ENCODE results near the gene PTPRM. TPM values are rescaled to one million over a fixed set of nuclear protein-coding genes. Genes with fewer than 3 reads are reported as not detected.

PTPRM gene
- polyA plus RNA-seq, 1 experiment = 81.1 TPM

DNA sequence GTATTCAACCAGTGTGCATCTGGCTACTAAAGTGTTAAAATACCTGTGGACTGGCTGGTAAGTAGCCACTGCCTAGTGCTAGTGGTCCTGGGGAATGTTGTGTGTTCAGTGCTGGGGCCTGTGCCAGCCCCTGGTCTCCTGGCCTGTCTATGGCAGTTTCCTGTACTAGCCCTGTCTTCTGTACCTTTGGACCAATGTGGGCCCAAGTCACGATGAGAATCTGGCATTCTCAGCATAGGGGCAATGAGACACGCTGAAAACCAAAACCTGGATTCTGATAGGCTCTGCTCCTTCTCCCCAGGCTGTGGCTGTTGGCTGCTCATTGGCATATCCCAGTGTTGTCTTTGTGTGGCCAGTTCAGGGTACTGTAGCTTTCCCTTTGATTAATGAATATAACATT lies 170.4 kb downstream of the PTPRM start:
- no peak overlapping the region for H3K27ac ChIP-seq (ENCODE audit: low read depth, low read length)
- no peaks in the 10 kb centered on the region for H3K9me3 ChIP-seq (ENCODE audit: control insufficient read depth, insufficient read depth, low read length)
- TF ChIP-seq, protein P1, sequence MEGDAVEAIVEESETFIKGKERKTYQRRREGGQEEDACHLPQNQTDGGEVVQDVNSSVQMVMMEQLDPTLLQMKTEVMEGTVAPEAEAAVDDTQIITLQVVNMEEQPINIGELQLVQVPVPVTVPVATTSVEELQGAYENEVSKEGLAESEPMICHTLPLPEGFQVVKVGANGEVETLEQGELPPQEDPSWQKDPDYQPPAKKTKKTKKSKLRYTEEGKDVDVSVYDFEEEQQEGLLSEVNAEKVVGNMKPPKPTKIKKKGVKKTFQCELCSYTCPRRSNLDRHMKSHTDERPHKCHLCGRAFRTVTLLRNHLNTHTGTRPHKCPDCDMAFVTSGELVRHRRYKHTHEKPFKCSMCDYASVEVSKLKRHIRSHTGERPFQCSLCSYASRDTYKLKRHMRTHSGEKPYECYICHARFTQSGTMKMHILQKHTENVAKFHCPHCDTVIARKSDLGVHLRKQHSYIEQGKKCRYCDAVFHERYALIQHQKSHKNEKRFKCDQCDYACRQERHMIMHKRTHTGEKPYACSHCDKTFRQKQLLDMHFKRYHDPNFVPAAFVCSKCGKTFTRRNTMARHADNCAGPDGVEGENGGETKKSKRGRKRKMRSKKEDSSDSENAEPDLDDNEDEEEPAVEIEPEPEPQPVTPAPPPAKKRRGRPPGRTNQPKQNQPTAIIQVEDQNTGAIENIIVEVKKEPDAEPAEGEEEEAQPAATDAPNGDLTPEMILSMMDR (IDR thresholded peaks at IDR 0.05; ENCODE audit: low read depth, low read length) = no peak
- CTCF ChIA-PET = no interaction called here
- DNase-seq (ENCODE audit: low read depth, low spot score) = no peak
- POLR2A ChIA-PET = no interaction called here
- no peaks in the 10 kb centered on the region for H3K27me3 ChIP-seq (ENCODE audit: control insufficient read depth, insufficient read depth, low read length)
- no peak overlapping the region for H3K4me3 ChIP-seq (ENCODE audit: low read depth, low read length)

DNA sequence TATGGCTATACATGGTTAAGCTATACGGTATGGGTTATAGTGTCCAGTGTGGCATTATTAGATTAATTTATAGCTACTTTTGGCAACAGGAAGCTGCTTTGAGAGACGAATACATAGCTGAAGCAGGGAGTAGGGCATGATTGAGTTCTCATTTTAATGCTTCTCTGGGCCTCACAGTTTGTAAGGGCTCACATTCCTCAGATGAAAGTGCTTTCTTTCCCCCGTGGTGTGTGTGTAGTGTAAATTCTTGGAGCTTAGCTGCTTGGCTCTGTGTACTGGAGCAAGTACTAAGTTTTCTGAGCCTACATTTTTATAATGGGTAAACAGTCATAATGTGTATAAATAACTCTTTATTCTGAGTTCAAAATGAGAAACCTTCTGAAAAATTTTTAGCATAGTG lies 173.7 kb downstream of the PTPRM start:
- TF ChIP-seq, protein P1 (IDR thresholded peaks at IDR 0.05; ENCODE audit: low read depth, low read length) = no peak
- POLR2A ChIA-PET = no interaction called here
- DNase-seq (ENCODE audit: low read depth, low spot score) = no peak
- H3K27ac ChIP-seq (ENCODE audit: low read depth, low read length) = no peak overlapping the region
- CTCF ChIA-PET = interaction anchor here (0.8 kb wide), 1 partner anchor 740 kb away, joined by 3 read pairs; no protein-coding TSS in a partner anchor
- no peaks in the 10 kb centered on the region for H3K9me3 ChIP-seq (ENCODE audit: control insufficient read depth, insufficient read depth, low read length)
- no peak overlapping the region for H3K4me3 ChIP-seq (ENCODE audit: low read depth, low read length)
- no peaks in the 10 kb centered on the region for H3K27me3 ChIP-seq (ENCODE audit: control insufficient read depth, insufficient read depth, low read length)

DNA sequence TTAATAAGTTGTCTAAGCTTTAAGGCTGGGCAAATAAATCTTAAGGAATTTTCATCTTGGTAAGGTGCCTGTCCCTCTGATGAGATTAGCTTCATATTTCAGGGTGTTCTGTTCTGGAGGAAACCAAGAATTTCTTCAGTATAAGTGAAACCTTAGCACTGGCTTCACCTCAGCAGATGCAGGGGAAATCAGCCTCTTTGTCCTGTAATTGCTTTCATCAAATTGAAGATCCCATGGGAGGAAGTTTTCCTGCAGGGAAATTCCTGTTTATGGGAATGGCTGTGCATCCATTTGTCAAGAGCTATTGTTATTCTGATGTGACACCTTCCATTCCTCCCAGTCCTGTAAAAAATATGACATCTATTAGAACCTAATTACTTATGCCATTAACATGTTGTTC lies 174.5 kb downstream of the PTPRM start:
- TF ChIP-seq, protein P1 (IDR thresholded peaks at IDR 0.05; ENCODE audit: low read depth, low read length) = no peak
- DNase-seq (ENCODE audit: low read depth, low spot score) = no peak
- Histone ChIP-seq H3K27ac (ENCODE audit: low read depth, low read length) (no peak overlapping the region), H3K4me3 (ENCODE audit: low read depth, low read length) (no peak overlapping the region), H3K9me3 (ENCODE audit: control insufficient read depth, insufficient read depth, low read length) (no peaks in the 10 kb centered on the region), H3K27me3 (ENCODE audit: control insufficient read depth, insufficient read depth, low read length) (no peaks in the 10 kb centered on the region)
- ChIA-PET CTCF (interaction anchor here (0.6 to 1.3 kb wide), 2 partner anchors 48 to 161 kb away, joined by 3 to 7 read pairs; no protein-coding TSS in a partner anchor), POLR2A (no interaction called here)

DNA sequence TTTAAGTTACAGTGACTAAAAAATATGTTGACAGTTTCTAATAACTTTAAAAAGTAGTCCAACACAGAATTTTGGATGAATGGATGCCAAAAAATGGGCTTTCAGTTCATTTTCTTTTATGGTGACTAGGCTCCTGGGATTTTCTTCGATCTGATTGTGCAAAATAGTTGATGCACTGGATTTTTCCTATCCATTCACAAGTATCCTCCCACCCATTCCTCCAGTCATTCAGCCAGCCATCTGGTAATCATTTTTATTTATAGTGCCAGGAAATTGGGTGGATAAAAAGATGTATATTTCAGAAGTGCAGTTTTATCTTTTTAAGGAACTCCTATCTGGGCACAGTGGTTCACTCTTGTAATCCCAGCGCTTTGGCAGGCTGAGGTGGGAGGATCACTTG lies 175.1 kb downstream of the PTPRM start:
- CTCF ChIA-PET = interaction anchor here (1.3 kb wide), 1 partner anchor 48 kb away, joined by 3 read pairs; no protein-coding TSS in a partner anchor

DNA sequence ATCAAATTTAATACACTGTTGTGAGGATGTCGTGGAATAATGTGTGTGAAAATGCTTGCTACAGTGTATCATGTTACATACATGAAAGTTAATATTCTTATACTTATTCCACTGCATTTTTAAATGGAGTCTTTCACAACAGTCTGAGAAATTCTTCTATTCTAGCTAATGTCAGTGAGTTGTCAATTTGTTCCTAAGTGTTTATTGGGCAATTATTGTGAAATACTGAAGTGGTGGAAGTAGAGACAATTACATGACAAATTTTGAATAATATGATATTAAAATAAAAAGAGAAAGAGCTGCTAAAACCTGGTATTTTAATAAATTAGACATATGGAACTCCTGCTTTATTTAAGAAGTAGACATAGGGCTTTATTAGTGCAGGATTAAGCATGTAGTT lies 176.1 kb downstream of the PTPRM start:
- Histone ChIP-seq H3K27me3 (ENCODE audit: control insufficient read depth, insufficient read depth, low read length) (no peaks in the 10 kb centered on the region), H3K9me3 (ENCODE audit: control insufficient read depth, insufficient read depth, low read length) (no peaks in the 10 kb centered on the region), H3K27ac (ENCODE audit: low read depth, low read length) (no peak overlapping the region), H3K4me3 (ENCODE audit: low read depth, low read length) (no peak overlapping the region)
- ChIA-PET CTCF (no interaction called here), POLR2A (no interaction called here)
- no peak for DNase-seq (ENCODE audit: low read depth, low spot score)
- TF ChIP-seq, protein P1 (IDR thresholded peaks at IDR 0.05; ENCODE audit: low read depth, low read length) = no peak

More for the DNA sequence above, 175.1 kb downstream of the PTPRM start:
- DNase-seq (ENCODE audit: low read depth, low spot score) = no peak
- Histone ChIP-seq H3K4me3 (ENCODE audit: low read depth, low read length) (no peak overlapping the region), H3K9me3 (ENCODE audit: control insufficient read depth, insufficient read depth, low read length) (no peaks in the 10 kb centered on the region), H3K27ac (ENCODE audit: low read depth, low read length) (no peak overlapping the region), H3K27me3 (ENCODE audit: control insufficient read depth, insufficient read depth, low read length) (no peaks in the 10 kb centered on the region)
- TF ChIP-seq, protein P1 (IDR thresholded peaks at IDR 0.05; ENCODE audit: low read depth, low read length) = no peak
- POLR2A ChIA-PET = no interaction called here
